Anterior cingulate cortex (tissue), 58 donors: ENCODE results near the gene JADE1.
A peak's percentile ranks its signal among the peaks of the same experiment; 100 is the strongest.

Source experiments
- DNase-seq, 58 donors: peaks; one replicate each; lab custom pipeline; 2025; lab: John Stamatoyannopoulos, UW

JADE1 gene

DNA sequence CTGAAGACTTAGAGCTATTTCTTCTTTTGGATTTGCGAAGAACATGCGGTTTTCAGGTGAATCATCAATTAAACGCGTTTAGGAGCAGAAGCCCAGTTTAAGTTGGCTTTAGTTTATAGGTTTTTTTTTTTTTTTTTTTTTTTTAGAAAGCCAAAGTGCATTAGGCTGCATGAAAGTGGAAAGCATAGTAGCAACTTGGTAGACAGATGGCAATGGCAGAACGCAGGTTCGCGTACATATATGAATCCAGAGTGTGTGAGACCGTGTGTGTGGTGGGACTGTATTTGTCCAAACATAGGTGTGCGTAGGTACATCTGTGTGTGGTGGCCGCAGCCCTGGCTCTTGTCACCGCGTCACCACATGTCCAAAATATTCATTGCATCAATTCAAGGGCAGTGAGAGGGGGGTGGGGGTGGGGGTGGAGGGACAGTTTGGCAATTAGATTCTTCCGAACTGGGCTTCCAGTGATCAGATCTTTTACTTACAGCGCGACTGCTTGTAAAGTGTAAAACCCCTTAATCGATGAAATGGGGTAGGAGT, 901 bp downstream of the JADE1 start:
- DNase-seq: peak in 20 of 58 donors; percentile 2 to 52 (median 22)

DNA sequence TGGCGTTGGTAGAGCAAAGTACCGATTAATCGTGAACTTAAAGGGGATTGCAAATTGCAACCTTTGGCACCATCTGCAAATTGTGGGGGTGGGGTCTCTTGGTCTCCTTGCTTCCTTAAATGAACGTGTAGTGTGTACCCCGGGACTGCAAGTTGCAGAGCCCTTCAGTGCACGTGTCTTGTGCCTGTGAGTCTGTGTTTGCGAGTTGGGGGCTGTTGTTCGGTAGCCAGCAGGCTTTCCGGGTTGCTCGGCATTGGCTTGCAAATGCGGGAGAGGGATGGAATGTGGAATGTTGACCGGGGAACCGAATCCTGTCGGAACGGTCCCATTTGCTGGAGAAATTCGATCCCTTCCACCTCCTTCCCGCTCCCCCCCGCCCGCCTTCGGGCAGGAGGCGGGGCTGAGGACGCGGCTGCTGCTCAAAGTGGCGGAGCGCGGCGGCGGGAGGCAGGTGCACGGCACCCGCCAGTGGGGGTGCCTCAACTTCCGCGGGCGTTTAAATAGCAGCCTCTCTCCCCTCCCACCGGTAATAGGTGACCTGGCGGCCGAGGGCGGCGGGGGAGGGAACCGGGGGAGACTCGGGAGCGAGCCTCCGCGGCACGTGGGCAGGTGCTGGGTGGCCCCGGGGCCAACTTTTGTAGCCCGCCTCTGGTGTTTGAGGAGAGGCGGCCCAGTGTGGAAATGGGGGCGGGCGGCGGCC, 1.5 kb downstream of the JADE1 start:
- peak in 57 of 58 donors; percentile 4 to 84 (median 58) for DNase-seq

GRCh38 chr4:128811571-128812441, 2.3 kb downstream of the JADE1 start:
- DNase-seq: peak; percentile 11 to 90 (median 78)

DNA sequence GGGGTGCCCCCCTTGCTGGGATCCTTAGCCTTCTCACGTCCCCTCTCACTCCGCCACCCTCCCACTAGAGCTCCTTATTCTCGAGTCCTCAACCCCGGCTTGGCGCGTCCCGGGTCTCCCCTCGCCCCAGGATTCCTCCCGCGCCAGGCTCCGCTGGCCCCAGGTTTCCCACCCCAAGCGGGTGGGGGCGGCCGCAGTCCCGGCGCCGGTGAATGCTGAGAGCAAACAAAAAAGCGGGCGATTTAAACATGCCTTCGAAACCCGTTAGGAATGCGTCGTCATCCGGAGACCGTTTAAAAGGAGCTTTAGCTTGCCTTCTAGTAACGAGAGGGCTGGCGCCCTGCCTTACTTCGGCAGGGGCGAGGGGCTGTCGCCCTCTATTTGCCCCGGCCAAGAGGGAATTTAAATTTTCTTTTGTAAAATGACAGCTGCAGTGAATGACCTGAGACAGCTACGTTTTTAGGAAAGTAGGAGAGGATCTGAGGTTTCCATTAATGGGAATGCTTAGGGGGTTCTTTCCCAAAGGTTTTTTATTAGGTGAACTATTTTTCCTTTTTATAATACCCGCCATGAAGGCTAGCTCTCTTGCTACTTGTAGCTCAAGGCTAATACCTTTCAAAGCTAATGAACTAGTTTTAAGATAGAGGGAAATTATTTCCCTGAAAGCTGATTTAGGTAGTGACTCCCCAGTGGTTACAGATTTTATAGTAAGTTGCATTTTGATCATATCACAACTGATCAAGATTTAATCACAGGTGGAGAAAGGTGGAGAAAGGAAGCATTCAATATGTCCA, 3.1 kb downstream of the JADE1 start:
- DNase-seq: peak in 34 of 58 donors; percentile 24 to 82 (median 56)

DNA sequence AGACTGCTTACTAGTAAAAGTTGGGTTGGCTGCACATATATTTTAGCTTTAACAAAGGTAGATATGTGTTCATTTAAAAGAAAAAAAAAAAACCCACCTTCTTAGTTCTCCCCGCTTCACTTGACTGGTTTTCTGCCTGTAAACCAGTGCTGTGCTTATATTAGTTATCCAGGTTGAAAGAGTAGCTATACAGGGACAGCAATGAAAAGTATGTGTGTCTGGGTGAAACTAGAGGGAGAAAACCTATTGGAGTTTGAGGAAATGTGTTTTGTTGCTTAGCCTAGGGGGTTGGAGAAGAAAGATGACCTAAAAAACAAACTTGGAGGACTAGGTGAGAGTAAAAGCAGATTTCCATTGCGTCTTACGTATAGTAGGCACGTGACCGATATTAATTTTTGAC, 4.5 kb downstream of the JADE1 start:
- DNase-seq: no peak

GRCh38 chr4:128818442-128818841, 8.9 kb downstream of the JADE1 start:
- no peak for DNase-seq

- DNase-seq: no peak
These were observed 9.7 kb downstream of the JADE1 start for GRCh38 chr4:128819082-128819742.

- no peak for DNase-seq
These were observed 11.2 kb downstream of the JADE1 start for GRCh38 chr4:128820671-128821070.

- no peak for DNase-seq
These were observed 11.7 kb downstream of the JADE1 start for GRCh38 chr4:128821151-128821550.

DNA sequence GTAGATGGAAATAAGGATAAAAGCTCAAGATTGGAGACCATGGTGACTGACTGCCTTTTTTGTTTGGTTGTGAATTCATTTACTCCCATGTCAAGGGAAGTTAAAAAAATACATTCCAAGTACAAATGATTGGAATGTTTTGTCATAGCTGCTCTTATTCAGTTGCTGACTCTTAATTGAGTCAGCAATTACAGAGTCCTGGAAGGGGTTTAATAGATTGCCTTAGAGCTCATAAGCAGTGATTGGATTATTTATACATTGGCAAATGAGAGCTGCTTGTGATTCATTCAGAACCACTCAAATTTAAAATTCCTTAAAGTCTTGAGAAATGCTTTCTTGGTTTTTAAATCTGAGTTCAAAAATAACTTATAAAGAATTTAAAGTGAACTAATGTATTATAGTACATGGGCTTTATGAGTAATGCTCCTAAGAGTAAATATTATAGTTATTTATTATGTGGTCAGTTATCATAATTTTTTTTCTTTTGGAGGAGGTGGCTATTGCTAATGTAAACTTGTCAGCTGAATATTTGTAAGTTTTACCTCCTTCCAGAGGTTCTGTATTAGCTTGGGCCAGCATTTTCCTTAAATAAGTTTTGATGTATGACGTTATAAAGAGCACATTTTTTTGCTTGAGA, 13.6 kb downstream of the JADE1 start:
- DNase-seq: no peak

DNA sequence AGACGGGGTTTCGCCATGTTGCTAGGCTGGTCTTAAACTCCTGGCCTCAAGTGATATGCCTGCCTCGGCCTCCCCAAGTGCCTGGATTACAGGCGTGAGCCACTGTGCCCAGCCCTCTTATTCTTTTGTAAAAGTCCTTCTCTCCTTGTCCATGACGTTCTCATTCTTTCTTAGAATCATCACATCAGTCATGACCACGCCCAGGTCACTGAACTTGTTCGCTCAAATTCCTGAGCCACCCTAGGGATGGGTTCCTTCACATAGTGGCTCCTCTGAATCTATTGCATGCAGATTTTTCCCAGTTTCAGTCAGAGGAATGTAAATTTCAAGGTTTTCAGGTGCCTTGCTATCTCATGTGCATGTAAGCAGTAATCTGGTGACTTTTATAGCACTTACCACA, 15.7 kb downstream of the JADE1 start:
- no peak for DNase-seq

GRCh38 chr4:128827296-128827695, 17.8 kb downstream of the JADE1 start:
- DNase-seq: no peak

GRCh38 chr4:128830906-128831503, 21.5 kb downstream of the JADE1 start:
- no peak for DNase-seq

- DNase-seq: peak in 14 of 58 donors; percentile 3 to 48 (median 11)
These were observed 22.2 kb downstream of the JADE1 start for GRCh38 chr4:128831531-128832242.

GRCh38 chr4:128832243-128832625, 22.7 kb downstream of the JADE1 start:
- DNase-seq: no peak

DNA sequence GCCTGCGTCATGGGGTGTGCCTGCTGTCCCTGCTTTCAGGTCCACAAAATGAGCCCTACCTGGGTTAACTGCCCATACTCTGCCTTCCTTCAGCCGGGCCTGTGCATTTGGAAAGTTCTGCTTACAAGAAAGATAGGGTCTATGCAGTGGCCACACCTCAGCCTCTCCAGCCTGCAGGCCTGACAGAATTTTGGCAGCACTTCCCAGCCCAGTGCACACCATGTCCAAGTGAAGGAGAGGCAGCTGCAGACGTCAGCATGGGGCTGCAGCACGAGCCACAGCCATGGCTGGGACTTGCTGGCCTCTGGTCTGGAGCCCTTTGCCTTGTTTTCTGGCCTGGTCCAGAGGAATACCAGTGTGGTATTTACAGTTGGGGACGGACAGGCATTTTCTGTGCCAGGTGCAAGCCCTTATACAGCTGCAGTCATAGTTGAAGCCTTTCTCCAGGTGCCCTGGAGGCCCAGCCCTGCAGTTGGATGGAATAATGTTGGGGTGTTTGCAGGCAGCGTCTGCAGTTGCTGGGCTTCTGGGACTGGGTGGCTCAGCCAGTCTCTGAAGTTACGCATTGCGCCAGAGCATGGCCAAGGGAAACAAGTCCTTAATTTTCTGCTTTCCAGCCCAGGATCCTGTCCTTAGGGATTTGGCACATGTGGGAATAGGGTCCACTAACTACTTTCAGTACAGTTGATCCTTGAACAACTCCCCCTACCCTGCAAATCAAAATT, 26.2 kb downstream of the JADE1 start:
- peak in 32 of 58 donors; percentile 4 to 64 (median 20) for DNase-seq

DNA sequence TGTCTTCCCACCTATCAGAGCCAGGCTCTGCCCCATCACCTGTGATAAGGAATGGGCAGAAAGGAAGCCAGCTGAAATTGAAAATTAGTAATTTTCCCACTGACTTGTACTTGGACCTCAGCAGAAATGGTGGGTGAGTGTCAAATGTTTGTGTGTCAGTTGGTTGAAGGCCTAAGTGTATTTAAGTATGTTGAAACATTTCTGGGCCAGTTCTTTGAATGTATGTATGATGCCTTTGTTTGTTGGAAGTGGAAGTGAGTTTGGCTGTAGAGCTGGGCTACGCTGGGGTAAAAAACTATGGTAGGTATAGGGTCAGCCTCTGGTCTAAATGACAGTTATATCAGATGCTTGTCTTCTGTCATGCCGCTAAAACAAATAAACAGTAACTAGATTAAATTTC, 27.7 kb downstream of the JADE1 start:
- DNase-seq: no peak

DNA sequence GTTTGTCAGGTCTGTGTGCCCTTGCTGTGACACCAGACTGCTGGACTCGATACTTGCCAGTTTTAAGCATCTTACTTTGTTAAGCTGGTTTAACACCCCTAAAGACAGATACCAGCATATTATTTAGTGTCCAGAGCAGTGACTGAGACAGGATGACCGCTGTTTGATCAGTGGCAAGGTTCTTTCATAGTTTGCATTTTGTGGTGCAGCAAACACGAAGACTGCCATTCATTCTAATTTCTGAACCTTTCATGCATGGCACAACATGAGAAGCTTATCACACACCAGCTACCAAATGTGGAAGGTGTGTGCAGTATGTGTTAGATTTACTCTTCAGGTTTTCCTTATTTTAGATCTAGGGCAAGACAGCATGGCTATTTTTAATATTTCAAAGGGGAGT, 28.2 kb downstream of the JADE1 start:
- no peak for DNase-seq
